HS-5 (cell line): ENCODE results near the gene TMEM92.

Source experiments
- DNase-seq: peaks from one replicate; pipeline ENCODE4 v3.0.0-alpha.2; 2012; ENCODE audit warnings: low read depth

The TMEM92 gene

DNA sequence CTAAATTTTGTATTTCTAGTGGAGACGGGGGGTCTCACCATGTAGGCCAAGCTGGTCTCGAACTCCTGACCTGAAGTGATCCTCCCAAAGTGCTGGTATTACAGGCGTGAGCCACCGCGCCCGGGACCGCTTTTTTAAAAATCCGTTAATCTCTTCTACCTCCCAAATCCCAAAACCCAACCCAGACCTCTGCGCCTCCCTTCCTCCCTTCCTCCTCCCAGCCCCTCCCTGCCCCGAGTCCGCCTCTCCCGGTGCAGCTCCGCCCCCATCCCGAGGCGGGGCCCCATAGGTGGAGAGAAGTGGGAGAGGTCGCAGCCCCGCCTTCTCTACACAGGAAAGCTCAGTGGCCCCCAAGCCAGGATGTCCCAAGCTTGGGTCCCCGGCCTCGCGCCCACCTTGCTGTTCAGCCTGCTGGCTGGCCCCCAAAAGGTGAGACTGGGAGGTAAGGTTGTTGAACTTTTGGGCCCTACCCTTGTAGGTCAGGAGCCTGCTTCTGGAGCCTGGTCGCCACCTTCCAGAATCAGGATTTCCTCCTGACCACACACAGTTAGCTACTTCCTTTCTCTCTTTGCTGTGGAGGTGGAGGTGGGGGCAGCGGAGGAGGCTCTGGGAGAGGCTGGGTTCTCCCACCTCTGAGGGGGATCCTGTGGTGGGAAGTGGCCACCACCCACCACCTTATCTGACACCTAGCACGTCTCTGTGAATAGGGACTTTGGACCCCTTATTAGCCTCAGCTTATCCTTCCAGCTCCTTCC, at the start of gene TMEM92:
Gene TMEM92, plus strand, starts transcription at position 325 of the 755 bp plus-strand sequence. Its CDS starts 36 bp downstream, at position 361.
- no peak for DNase-seq

DNA sequence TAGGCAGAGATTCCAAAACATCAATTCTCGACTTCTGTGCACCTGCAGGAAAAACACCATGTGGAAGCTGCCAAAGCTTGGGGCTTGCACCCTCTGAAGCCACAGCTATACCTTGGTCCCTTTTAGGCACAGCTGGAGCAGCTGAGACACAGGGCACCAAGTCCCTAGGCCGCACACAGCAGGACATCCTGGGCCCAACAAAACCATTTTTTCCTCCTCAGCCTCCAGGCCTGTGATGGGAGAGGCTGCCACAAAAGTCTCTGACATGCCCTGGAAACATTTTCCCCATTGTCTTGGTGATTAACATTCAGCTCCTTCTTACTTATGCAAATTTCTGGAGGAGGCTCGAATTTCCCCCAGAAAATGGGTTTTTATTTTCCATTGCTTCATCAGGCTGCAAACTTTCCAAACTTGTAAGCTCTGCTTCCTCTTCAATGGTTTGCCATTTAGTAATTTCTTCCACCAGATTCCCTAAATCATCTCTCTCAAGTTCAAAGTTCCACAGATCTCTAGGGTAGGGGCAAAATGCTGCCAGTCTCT, 48.5 kb upstream of the TMEM92 start:
- DNase-seq, result no peak

DNA sequence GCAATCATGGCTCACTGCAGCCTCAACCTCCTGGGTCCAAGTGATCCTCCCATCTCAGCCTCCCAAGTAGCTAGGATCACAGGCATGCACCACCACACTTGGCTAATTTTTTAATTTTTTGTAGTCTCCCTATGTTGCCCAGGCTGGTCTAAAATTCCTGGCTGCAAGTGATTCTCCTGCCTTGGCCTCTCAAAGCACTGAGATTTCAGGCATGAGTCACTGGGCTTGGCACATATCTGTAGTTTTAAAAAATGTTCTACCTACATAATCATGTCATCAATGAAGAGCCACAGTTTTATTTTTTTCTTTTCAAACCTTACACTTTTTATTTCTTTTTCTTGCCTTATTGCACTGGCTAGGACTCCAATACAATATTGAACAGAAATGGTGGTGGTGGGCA, 39.7 kb upstream of the TMEM92 start:
- no peak for DNase-seq

DNA sequence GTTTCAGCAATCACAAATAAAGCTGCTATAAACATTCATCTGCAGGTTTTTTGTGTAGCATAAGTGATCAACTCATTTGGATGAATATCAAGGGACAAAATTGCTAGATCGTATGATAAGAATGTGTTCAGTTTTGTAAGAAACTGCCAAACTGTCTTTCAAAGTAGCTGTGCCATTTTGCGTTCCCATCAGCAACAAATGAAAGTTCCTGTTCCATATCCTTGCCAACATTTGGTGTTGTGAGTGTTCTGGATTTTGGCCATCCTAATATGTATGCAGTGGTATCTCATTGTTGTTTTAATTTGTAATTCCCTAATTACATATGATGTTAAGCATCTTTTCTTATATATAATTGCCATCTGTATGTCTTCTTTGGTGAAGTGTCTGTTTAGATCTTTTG, 36.4 kb upstream of the TMEM92 start:
- DNase-seq, result no peak

DNA sequence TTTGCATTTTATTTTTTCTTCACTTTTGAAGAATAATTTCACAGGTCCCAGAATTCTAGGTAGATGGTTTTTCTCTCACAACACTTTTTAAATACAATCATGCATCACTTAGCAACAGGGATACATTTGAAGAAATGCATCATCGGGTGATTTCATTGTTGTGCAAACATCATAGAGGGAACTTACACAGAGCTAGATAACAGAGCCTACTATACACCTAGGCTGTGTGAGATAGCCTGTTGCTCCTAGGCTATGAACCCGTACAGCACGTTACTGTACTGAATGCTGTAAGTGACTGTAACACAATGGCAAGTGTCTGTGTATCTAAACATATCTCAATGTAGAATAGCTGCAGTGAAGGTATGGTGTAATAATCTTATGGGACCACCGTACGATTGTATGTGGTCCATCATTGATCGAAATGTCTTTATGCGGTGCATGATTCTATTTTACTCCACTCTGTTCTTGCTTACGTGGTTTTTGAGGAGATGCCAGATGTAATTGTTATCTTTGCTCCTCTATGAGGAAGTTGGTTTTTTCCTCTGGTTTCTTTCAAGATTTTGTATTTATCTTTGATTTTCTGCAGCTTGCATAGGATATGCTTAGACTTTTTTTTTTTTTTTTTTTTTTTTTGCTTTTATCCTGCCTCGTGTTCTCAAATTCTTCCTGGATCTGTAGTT, 35.5 kb upstream of the TMEM92 start:
- DNase-seq, result no peak

DNA sequence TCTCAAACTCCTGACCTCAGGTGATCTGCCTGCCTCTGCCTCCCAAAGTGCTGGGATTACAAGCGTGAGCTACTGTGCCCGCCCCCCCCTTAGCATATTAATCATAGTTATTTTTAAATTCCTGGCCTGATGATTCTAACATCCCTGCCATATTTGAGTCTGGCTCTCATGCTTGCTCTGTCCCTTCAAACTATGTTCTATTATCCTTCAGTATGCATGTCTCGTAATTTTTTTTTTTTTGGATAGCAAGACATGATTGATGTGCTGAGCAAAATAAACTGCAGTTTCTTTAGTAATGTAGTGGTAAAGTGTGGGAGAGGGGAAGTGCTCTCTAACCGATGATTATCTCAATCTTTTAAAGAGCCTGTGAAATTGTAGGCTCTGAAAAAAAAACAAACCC, 34.3 kb upstream of the TMEM92 start:
- no peak for DNase-seq

DNA sequence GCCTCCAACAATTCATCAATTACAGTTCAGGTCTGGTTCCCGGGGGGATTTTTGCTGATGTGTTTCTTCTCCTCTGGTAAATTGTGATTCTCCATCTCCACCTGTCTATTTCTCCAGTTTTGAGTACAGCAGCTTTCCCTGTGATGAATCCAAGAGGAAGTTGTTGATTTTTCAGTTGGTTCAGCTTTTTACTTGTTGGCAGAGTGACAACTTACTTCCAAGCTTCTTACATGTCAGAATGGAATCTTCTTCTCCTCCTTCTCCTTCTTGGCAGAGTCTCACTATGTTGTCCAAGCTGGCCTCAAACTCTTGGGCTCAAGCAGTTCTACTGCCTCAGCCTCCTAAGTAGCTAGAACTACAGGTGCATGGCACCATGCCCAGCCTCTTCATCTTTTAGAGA, 33.4 kb upstream of the TMEM92 start:
- DNase-seq, result no peak

DNA sequence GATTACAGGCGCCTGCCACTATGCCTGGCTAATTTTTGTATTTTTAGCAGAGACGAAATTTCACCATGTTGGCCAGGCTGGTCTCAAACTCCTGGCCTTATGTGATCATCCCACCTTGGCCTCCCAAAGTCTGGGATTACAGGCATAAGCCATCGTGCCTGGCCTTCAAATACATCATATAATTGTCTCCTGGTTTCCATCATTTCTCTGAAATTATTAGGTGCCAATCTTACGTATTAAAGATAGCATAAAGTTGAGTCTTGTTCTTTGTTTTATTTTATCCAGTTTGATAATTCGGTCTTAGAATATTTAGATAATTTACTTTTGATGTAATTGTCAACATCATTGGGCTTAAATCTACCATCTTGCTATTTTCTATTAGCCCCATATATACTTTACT, 32.8 kb upstream of the TMEM92 start:
- DNase-seq, result no peak

DNA sequence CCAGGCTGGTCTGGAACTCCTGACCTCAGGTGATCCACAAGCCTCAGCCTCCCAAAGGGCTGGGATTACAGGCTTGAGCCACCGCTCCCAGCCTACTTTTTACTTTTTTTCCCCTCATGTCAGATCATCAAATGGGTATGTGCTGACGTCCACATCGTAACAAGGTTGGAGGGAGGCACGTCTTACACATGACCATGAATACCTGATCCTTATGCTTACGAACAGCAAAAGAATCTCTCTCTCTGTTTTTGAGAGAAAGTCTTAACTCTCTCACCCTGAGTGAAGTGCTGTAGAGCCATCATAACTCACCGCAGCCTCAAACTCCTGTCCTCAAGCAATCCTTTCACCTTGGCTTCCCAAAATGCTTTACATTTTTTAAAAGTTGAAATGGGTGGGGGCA, 29.5 kb upstream of the TMEM92 start:
- no peak for DNase-seq

DNA sequence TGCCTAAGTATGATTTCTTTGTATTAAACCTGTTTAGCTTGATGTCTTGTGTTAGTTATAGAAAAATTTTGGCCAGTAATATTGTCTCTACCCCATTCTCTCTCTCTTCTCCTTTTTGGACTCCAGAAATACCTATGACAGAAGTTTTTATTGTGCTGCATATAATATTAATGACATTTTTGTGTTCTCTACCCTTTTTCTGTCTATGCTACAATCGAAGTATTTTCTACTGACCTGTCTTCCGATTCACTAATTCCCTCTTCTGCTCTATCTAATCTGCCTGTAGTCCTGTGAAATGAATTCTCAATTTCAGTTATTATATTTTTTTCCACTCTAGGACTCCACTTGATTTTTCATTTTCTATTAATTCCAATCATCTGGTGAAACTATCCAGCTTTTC, 26.0 kb upstream of the TMEM92 start:
- no peak for DNase-seq

DNA sequence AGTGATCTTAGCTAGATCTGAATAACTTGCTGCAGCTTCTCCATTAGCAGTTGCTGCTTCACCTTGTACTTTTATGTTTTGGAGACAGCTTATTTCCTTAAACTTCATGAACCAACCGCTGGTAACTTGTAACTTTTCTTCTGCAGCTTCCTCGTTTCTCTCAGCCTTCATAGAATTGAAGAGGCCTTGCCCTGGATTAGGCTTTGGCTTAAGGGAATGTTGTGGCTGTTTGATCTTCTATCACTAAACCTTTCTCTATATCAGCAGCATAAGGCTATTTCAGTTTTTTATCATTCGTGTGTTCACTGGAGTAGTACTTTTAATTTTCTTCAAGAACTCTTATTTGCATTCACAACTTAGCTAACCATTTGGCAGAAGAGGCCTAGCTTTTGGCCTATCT, 21.5 kb upstream of the TMEM92 start:
- no peak for DNase-seq

DNA sequence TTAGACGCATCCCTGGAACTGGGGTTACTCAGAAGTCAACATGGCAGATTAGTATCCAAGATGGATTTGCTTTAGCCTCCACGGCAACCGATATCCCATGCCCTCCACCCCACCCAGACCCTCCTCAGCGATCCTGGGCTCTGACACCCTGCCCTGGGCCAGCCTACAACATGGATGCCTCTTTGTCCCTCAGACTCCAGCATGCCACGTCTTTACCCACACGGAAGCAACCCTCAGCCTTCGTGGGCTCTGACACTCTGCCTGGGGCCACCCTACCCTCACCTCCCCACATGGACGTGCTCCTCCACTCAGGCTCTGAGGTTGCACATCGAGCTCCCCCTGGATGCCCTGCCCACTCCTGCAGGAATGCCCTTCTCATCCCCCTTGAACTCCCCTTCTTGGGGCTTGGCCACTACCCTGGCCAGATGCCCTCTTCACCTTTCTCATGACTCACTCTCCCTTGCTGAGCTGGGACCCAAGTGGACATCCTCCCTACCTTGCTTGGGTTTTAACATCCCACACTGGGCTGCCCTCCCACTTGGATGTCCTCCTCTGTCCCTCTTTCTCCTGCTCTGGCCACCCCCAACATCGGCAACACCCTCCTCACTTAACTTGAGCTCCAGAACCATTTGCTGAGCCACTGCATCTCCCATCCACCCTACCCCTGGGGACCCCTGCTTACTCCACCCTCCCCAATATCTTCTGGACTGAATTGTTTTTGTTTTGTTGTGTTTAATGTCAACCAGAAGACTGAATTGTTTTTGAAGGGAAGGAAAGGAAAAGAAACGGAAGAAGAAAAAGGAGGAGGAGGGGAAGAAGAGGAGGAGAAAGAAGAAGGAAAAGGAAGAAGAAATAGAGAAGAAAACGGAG, 18.3 kb upstream of the TMEM92 start:
- no peak for DNase-seq

DNA sequence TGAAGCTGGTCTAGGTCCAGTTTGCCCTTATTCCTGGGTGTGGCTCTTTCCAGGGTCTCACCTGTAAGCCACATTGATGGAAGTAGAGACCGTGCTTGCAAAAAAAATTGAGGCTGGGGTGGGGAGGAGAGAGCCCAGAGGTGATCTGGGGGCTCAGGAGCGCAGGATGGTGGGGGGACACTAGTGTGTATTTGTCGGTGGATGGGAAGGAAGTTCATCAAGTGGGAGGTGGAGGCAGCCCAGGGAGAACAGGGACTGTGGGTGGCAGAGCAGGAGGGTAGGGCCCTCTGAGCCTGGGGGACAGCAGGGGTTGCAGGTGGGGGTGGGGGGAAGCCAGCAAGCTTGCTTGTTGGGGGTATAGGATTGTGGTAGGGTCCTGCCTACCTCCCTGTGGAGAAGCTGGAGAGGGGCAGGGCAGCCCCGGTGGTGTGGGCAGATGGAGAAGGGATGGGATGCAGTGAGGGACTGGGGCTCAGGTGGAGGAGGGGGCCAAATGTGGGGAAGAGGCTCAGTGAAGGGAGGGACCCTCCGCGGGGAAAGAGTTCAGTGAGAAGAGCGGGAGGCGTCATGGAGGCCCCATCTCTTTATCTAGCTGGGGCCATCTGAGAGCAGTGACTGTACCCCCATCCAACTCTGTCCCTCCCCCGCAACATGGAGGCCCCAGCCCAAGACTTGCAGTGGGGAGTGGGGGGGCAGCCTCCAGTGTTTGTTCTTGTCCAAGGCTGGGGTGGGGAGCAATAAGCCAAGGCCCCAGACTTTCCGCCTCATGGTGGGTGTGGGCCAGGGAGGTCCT, 17.2 kb upstream of the TMEM92 start:
- no peak for DNase-seq

DNA sequence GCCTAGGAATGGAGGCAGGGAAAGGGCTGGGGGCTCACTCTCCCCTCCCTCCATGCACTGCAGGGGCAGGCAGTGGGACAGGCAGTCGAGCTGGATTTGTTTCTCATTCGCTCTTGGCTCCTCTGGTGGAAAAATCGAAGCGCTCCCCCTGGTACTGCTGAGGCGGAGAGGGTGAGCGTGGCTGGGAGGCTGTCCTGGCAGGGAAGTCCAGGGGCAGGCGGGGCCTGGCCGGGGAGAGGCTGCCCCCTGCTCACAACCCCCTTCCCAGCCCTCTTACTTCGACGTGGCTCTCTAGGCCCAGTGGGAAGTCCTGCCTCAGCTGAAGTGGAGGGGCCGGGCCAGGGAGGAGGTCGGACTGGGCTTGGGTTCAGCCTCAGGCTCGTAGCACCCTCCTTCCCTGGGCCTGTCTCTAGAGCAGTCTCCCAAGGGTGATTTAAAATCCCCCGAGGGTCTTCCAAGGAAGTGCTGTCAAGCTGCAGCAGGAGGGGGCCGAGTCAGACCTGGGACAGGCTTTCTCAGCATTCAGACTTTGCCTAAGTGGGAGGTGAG, 16.5 kb upstream of the TMEM92 start:
- DNase-seq, result no peak

DNA sequence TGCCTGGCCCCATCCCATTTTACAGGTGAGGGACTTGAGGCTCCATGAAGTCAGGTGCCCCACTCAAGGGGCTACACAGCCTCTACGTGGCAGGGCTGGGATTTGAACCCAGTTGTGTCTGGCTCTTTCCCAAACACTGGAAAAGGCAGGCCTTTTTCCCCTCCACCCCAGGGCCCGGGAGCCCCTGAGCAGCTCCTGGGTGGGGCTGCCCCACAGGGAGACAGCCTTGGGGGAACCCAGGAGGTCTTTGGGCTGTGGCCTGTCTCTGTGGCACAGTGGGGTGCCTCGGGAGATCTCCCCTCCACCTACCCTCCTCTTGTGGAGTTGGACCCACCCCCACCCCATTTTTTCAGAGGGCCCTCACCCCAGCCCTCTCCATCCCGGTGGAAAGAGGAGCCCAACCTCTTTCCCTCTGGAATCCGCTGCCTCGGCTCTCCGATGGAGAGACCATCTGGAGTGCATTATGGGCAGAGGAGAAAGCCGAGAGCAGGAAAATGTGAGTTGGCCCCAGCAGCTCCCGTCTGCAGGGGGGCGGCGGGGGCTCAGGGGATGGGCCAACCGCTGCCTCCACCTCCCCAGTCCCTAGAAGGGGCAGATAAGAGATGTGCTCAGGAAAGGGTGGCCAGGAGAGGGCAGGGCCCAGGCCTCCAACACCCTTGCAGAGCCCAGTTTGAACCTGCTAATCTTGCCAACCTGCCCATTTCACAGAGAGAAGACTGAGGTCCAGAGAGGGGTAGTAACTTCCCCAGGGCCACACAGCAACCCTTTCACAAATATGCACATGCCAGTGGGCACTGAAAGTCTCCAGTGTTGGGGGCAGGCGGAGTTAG, 15.4 kb upstream of the TMEM92 start:
- no peak for DNase-seq

DNA sequence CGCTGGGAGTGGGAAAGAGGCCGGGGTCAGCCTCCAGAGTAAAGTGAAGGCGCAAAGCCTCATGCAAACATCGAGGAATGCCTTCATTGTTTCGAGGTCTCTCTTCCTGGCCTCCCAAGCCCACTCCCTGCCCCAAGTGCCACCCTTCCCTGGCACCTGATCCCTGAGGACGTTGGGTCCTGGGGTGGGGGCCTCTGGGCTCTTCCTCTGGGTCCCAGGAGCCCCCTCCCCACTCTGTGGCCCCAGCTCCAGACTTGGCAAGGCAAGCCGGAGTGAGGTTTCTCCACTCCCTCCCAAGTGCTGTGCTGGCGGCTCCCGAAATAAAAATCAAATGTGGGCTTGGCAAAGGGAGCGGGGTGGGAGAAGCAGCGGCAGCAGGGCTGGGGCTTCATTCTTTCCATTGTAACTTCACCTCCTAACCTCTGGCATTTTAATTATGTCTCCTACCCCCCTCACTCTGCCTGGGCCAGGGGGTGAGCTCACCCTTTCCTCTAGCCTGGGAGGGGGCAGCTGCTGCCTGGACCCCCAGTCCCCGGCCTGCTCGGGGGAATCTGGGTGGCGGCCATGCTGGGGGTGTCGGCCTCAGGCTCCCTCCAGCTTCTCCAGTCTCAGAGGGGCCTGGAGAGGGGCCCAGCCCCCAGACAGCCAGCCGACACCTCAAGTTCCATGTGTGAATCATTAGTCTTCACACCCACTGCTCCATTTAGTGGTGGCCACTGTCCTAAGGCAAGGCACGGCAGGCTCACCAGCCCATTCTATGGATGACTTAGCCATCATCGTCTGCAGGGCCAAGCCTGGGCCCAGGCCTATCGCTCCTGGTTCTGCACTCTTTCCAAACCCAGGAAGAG, 14.6 kb upstream of the TMEM92 start:
- DNase-seq, result no peak

DNA sequence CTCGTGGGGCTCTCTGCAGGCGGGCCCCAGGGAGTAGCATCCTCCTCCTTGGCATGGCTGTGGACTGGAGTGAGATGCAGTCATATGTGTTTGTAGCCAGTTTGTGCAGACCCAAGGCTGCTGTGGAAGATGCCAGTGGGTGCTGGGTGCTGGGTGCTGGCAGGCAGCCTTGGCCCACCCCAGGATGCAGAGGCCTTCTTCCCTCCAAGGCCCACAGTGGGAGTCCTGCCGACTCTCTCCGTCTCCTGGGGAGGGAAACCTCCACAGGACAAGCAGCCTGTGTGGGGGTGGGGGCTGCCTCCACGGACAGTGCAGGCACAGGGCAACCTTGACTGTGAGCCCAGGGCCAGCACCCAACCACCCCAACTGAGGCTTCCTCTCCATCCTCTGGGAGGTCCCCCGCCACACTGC, 13.8 kb upstream of the TMEM92 start:
- DNase-seq, result no peak

DNA sequence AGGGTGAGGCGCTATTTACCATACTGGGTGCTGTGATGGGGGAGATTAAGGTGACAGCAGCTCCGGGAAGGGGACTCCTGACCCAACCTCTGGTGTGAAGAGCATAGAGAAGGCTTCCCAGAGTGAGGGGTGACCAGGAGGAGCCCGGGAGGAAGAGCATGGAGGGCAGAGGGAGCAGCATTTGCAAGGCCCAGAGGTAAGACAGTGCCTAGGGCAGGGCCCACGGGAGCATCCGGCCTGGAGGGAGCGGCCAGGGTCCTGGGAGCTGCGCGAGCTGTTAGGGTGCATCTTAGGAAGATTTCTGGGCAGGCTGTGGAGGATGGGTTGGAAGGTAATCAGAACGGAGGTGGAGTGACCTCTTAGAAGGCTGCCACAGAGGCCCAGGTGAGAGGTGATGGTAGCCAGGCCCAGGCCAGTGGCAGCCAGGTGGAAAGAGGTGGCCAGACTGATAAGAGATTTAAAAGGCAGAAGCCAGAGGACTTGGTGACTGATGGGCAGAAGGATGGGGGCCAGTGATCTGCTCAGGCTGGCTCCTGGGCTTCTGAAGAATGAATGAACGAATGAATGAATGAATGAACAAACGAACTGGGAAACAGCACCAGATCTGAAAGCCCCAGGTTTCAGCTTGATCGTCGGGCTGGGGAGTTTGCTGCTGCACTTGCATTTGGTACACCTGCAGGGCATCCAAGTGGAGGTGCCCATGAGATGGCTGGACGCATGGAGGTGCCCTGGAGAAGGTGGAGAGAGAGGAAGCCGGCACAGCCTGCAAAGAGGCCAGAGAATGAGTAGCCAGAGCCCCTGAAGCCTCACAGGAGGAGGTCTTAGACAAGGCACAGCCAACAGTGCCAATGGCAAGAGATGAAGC, 13.0 kb upstream of the TMEM92 start:
- DNase-seq, result no peak
